ENCODE results near the gene RABGEF1. TPM values are rescaled to one million over a fixed set of nuclear protein-coding genes. Genes with fewer than 3 reads are reported as not detected.

The RABGEF1 gene
- total RNA-seq, 4 donors from 2014 or later: 13.1 to 38.3 (median 25.4) TPM

GRCh38 chr7:66847879-66848790 is 107.6 kb downstream of the RABGEF1 start:
- Histone ChIP-seq H3K4me3 (no peak overlapping the region), H3K36me3 (no peaks in the 10 kb centered on the region), H3K27ac (no peak overlapping the region), H3K4me1 (no peaks in the 10 kb centered on the region), H3K27me3 (no peaks in the 10 kb centered on the region), H3K9me3 (no peaks in the 10 kb centered on the region)
- no peak for TF ChIP-seq POLR2A (IDR thresholded peaks at IDR 0.05)
- no peak for TF ChIP-seq CTCF (IDR thresholded peaks at IDR 0.05)
- intact Hi-C loops (cut with DNase I; ENCODE audit: low total_unique reads): no loop called here
- no peak for DNase-seq

- Histone ChIP-seq H3K27me3 (no peaks in the 10 kb centered on the region), H3K36me3 (no peaks in the 10 kb centered on the region), H3K4me1 (no peaks in the 10 kb centered on the region), H3K27ac (no peak overlapping the region), H3K4me3 (no peak overlapping the region), H3K9me3 (no peaks in the 10 kb centered on the region)
- no peak for TF ChIP-seq CTCF (IDR thresholded peaks at IDR 0.05)
- no peak for TF ChIP-seq POLR2A (IDR thresholded peaks at IDR 0.05)
- no peak for DNase-seq
- intact Hi-C loops (cut with DNase I; ENCODE audit: low total_unique reads): no loop called here
These were observed 118.8 kb downstream of the RABGEF1 start for GRCh38 chr7:66859339-66859738.

GRCh38 chr7:66859794-66860645 is 119.5 kb downstream of the RABGEF1 start:
- Histone ChIP-seq H3K27ac (no peak overlapping the region), H3K9me3 (no peaks in the 10 kb centered on the region), H3K4me1 (no peaks in the 10 kb centered on the region), H3K36me3 (no peaks in the 10 kb centered on the region), H3K27me3 (no peaks in the 10 kb centered on the region), H3K4me3 (no peak overlapping the region)
- no peak for DNase-seq
- TF ChIP-seq CTCF (IDR thresholded peaks at IDR 0.05): no peak
- intact Hi-C loops (cut with DNase I; ENCODE audit: low total_unique reads): no loop called here

GRCh38 chr7:66860767-66861166 is 120.2 kb downstream of the RABGEF1 start:
- no peaks in the 10 kb centered on the region for H3K36me3 ChIP-seq

More at GRCh38 chr7:66860767-66861166, 120.2 kb downstream of the RABGEF1 start:
- DNase-seq: no peak
- no peak for TF ChIP-seq CTCF (IDR thresholded peaks at IDR 0.05)
- TF ChIP-seq POLR2A (IDR thresholded peaks at IDR 0.05): no peak
- Histone ChIP-seq H3K4me3 (no peak overlapping the region), H3K4me1 (no peaks in the 10 kb centered on the region), H3K27ac (no peak overlapping the region), H3K27me3 (no peaks in the 10 kb centered on the region), H3K9me3 (no peaks in the 10 kb centered on the region)
- intact Hi-C loops (cut with DNase I; ENCODE audit: low total_unique reads): no loop called here

Small RNAs within 50 kb of the gene (small RNA-seq; reads per million reads assigned to genes)
- gene AC027644.2: not detected

Other genes starting within 250 kb of the RABGEF1 start
- 10 to 100 TPM in 3 of 4 donors, 1 to 10 TPM in 1; 8.7 to 23.5 (median 17.8) TPM for gene KCTD7, start 111.9 kb upstream of the RABGEF1 start, total RNA-seq
- 100 to 1,000 TPM in 1 of 4 donors, 10 to 100 TPM in 3; 68.5 to 113 (median 83.4) TPM for gene TMEM248, start 180.5 kb downstream of the RABGEF1 start, total RNA-seq

Measured in uterus (tissue), 4 donors.